ENCODE data around the gene ARL15. TPM values are rescaled to one million over a fixed set of nuclear protein-coding genes. Genes with fewer than 3 reads are reported as not detected.

Gene ARL15
- total RNA-seq, 1 donor from 2014 or later: 16.9 TPM

GRCh38 chr5:54344653-54345052 lies 34.3 kb upstream of the ARL15 start:
- no peaks in the 10 kb centered on the region for H3K4me1 Mint-ChIP-seq (ENCODE audit: unreplicated experiment)
- no peak for DNase-seq (ENCODE audit: extremely low spot score, unreplicated experiment)
- H3K27ac Mint-ChIP-seq: no peak overlapping the region
- no peaks in the 10 kb centered on the region for H3K36me3 Mint-ChIP-seq
- no peaks in the 10 kb centered on the region for H3K27me3 Mint-ChIP-seq
- TF ChIP-seq, protein P1, sequence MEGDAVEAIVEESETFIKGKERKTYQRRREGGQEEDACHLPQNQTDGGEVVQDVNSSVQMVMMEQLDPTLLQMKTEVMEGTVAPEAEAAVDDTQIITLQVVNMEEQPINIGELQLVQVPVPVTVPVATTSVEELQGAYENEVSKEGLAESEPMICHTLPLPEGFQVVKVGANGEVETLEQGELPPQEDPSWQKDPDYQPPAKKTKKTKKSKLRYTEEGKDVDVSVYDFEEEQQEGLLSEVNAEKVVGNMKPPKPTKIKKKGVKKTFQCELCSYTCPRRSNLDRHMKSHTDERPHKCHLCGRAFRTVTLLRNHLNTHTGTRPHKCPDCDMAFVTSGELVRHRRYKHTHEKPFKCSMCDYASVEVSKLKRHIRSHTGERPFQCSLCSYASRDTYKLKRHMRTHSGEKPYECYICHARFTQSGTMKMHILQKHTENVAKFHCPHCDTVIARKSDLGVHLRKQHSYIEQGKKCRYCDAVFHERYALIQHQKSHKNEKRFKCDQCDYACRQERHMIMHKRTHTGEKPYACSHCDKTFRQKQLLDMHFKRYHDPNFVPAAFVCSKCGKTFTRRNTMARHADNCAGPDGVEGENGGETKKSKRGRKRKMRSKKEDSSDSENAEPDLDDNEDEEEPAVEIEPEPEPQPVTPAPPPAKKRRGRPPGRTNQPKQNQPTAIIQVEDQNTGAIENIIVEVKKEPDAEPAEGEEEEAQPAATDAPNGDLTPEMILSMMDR (conservative IDR thresholded peaks at IDR 0.05): no peak
- H3K4me3 Mint-ChIP-seq: no peak overlapping the region
- peaks cover 12% of the 10 kb centered on the region for H3K9me3 Mint-ChIP-seq

DNA sequence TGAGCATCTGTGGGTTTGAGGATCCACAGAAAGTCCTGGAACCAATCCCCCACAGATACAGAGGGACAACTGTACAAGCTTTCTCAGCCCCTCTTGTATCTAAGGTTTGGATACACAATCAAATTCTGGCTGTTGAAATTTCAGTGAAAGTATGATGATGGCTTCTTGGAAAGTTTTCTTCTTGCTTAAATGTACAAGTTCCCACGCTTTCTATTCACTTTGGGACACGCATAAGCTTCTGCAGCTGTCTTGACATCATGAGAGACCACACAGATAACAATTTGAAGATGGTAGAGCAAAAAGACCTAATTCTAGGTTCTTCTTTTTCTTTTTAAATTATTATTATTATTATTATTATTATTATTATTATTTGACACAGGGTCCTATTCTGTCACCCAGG lies 31.6 kb upstream of the ARL15 start:
- DNase-seq (ENCODE audit: extremely low spot score, unreplicated experiment): no peak
- Mint-ChIP-seq H3K4me1 (ENCODE audit: unreplicated experiment) (no peaks in the 10 kb centered on the region), H3K9me3 (peaks cover 9% of the 10 kb centered on the region), H3K4me3 (no peak overlapping the region), H3K27ac (no peak overlapping the region), H3K36me3 (no peaks in the 10 kb centered on the region), H3K27me3 (no peaks in the 10 kb centered on the region)
- TF ChIP-seq, protein P1 (conservative IDR thresholded peaks at IDR 0.05): no peak

- Mint-ChIP-seq H3K4me3 (no peak overlapping the region), H3K4me1 (ENCODE audit: unreplicated experiment) (no peaks in the 10 kb centered on the region), H3K27ac (no peak overlapping the region), H3K36me3 (no peaks in the 10 kb centered on the region), H3K27me3 (no peaks in the 10 kb centered on the region), H3K9me3 (no peaks in the 10 kb centered on the region)
- TF ChIP-seq, protein P1 (conservative IDR thresholded peaks at IDR 0.05): no peak
- no peak for DNase-seq (ENCODE audit: extremely low spot score, unreplicated experiment)
Observed at GRCh38 chr5:54337523-54337922, 27.1 kb upstream of the ARL15 start.

- TF ChIP-seq, protein P1 (conservative IDR thresholded peaks at IDR 0.05): no peak
- no peak overlapping the region for H3K27ac Mint-ChIP-seq
- H3K4me3 Mint-ChIP-seq: no peak overlapping the region
- H3K4me1 Mint-ChIP-seq (ENCODE audit: unreplicated experiment): no peaks in the 10 kb centered on the region
- H3K9me3 Mint-ChIP-seq: peaks cover 3% of the 10 kb centered on the region
- DNase-seq (ENCODE audit: extremely low spot score, unreplicated experiment): no peak
- no peaks in the 10 kb centered on the region for H3K36me3 Mint-ChIP-seq
- no peaks in the 10 kb centered on the region for H3K27me3 Mint-ChIP-seq
Observed at GRCh38 chr5:54332720-54333119, 22.3 kb upstream of the ARL15 start.

DNA sequence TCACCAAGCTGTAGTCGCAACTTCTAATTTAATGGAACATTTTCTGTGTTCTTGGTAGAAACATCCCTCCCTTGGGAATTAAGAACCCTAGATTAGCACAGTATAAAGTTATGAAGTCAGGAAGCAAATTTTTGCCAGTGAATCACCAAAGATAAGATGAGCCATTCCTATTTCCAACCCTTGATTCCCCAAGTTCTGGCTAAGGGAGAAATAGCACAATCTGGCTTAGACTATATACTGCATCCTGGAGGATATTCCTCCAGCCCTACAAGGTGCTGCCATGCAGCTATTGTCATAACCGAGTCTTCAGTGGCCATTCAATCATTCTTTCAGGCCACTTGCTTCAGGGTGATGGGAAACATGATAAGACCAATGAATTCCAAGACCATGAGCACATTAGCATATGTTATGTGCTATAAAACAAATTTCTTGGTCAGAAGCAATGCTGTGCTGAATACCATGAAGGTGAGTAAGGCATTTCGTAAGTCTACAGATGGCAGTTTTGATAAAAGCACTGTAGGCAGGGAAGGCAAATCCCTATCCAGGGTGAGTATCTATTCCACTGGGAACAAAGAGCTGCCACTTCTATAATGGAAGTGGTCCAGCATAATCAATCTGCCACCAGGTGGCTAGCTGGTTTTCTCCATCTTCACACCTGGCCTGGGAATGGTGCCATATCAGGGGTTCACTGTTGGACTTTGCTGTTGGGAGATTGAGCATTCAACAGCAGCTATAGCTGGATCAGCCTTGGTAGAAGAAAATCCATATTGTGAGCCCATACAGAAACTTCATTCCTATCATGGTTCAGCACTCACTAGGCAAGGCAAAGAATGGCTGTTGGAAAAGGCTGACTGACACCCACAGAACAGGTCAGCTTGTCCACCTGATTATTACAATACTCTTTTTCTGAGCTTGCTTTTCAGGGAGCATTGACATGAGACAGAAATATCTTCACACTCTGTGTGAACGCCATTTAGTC lies 19.6 kb upstream of the ARL15 start:
- Mint-ChIP-seq H3K9me3 (peaks cover 3% of the 10 kb centered on the region), H3K27me3 (peaks cover 9% of the 10 kb centered on the region)
- no peak for DNase-seq (ENCODE audit: extremely low spot score, unreplicated experiment)

More for the DNA sequence above, 19.6 kb upstream of the ARL15 start:
- Mint-ChIP-seq H3K4me3 (no peak overlapping the region), H3K4me1 (ENCODE audit: unreplicated experiment) (no peaks in the 10 kb centered on the region), H3K36me3 (no peaks in the 10 kb centered on the region), H3K27ac (no peak overlapping the region)
- TF ChIP-seq, protein P1 (conservative IDR thresholded peaks at IDR 0.05): no peak
